HG03097 (cell line): ENCODE data around the gene PLEKHA5.

ENCODE experiments used
- ATAC-seq: cut with Tn5 transposase; IDR thresholded peaks from one replicate; pipeline ENCODE4 v1.9.1; 2021; ENCODE audit not compliant: unreplicated experiment, low FRiP score

PLEKHA5 gene

GRCh38 chr12:19251481-19252132 is 122.1 kb downstream of the PLEKHA5 start:
- ATAC-seq, result no peak

GRCh38 chr12:19260135-19260534 is 130.6 kb downstream of the PLEKHA5 start:
- ATAC-seq, result no peak

GRCh38 chr12:19261773-19262172 is 132.2 kb downstream of the PLEKHA5 start:
- ATAC-seq, result no peak

- no peak for ATAC-seq
Observed at GRCh38 chr12:19263672-19264071, 134.1 kb downstream of the PLEKHA5 start.

- no peak for ATAC-seq
Observed at GRCh38 chr12:19273482-19274330, 144.2 kb downstream of the PLEKHA5 start.

GRCh38 chr12:19276767-19277166 is 147.2 kb downstream of the PLEKHA5 start:
- no peak for ATAC-seq

GRCh38 chr12:19277711-19278110 is 148.2 kb downstream of the PLEKHA5 start:
- ATAC-seq, result no peak

- ATAC-seq, result no peak
Observed at GRCh38 chr12:19278407-19278806, 148.9 kb downstream of the PLEKHA5 start.

GRCh38 chr12:19282133-19282699 is 152.7 kb downstream of the PLEKHA5 start:
- ATAC-seq, result no peak

- ATAC-seq, result no peak
Observed at GRCh38 chr12:19284658-19285057, 155.1 kb downstream of the PLEKHA5 start.

GRCh38 chr12:19285793-19286448 is 156.4 kb downstream of the PLEKHA5 start:
- ATAC-seq, result no peak

GRCh38 chr12:19287302-19287701 is 157.8 kb downstream of the PLEKHA5 start:
- no peak for ATAC-seq

GRCh38 chr12:19288161-19288560 is 158.6 kb downstream of the PLEKHA5 start:
- ATAC-seq, result no peak

- no peak for ATAC-seq
Observed at GRCh38 chr12:19288603-19289244, 159.2 kb downstream of the PLEKHA5 start.

GRCh38 chr12:19298836-19299605 is 169.5 kb downstream of the PLEKHA5 start:
- no peak for ATAC-seq

- ATAC-seq, result no peak
Observed at GRCh38 chr12:19299765-19300164, 170.2 kb downstream of the PLEKHA5 start.

- no peak for ATAC-seq
Observed at GRCh38 chr12:19301223-19301622, 171.7 kb downstream of the PLEKHA5 start.

GRCh38 chr12:19301688-19302087 is 172.2 kb downstream of the PLEKHA5 start:
- no peak for ATAC-seq

- no peak for ATAC-seq
Observed at GRCh38 chr12:19302100-19302640, 172.6 kb downstream of the PLEKHA5 start.

- ATAC-seq, result no peak
Observed at GRCh38 chr12:19303496-19303895, 174.0 kb downstream of the PLEKHA5 start.
